Stimulated activated CD4-positive, alpha-beta T cell treated with anti-CD3 and anti-CD28 coated beads, Interleukin-4, amount 100 ng/mL, for 48 hours (primary cell): Measurements from ENCODE around the gene DUOXA1.

Experiments
- DNase-seq, 2 donors: peaks; one replicate each; pipeline ENCODE4 v3.0.0-alpha.2; 2020; ENCODE audit warnings: low read depth in 2 of 2

DUOXA1 gene

DNA sequence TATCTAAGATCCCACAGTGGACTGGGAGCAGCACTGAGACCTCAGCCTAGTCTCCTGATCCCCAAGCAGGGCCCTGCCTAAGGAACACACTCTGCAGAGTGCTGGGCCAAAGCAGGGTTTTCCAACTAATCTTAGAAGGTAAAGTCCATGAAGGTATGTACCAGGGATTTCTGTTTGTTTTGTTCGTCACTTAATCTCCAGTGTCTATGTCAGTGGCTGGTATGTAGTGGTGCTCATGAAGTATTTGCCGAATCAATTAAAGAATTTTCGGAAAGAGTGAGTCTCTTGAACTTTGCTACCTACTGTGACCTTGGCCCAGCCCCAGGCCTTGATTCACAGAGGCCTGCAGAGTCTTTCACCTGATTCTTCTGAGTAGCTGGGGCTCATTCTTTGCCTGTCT is 1.8 kb upstream of the DUOXA1 start:
- DNase-seq = no peak

DNA sequence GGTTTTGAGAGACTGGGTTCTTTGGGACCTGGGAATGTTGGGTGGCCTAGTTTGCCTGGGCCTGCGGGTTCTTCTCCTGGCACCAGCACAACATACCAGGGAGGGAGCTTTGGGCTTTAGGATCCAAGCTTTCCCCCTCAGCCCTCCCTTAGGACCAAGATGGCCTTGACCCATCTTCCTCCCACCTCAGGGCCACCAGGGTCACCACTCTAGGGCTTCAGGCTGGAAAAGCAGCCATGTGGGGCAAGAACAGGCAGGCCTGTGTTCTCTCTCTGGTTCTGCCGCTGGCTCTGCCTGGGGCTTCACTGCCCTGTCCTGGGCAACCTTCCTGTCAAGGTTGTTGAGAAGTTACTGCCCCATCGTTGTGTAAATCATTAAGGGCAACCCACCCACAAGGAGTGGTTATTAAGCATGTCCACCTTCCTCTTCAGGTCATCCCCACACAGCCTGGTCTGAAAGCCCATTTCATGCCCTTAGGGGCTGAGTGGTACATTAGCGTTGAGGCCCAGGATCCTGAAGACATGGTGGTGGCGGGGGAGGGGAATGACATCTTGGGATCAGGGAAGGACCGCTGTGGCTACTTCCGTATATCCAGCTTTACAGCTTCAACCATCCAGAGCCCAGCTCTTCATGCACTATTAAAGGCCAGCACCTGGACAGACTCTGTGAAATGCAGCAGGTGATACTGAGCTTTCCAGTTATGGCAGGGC is 767 bp upstream of the DUOXA1 start:
- DNase-seq = no peak

DNA sequence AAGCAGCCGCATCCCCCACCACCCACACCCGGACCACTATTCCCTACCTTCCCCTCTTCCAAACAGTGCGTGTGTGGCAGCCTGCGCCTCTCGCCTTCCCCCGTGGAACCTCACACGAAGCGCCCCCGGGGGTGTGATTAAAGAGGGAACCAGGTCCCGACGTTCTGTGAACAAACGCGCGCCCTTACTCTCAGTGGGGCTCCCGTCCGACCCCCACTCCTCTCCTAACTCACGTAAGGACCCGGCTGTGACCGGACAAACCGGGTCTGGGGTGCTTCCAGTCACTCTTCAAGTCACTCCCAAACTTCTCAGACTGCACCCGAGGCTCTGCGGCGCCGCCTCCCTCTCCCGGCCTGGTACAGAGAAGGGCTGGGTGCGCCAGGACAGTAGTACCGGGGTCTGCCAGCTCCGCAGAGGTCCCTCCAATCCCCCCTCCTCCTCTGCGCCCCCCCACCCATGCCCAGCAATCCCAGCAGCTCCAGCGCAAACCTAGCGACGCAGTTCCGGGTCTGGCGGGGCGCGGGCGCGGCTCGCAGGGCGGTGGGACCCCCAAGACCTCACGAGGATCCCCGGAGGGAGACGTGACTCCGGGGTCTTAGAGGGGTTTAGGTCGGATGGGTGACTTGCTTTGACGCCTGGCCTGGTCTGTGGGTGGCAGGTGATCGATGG is 574 bp downstream of the DUOXA1 start:
- no peak for DNase-seq

DNA sequence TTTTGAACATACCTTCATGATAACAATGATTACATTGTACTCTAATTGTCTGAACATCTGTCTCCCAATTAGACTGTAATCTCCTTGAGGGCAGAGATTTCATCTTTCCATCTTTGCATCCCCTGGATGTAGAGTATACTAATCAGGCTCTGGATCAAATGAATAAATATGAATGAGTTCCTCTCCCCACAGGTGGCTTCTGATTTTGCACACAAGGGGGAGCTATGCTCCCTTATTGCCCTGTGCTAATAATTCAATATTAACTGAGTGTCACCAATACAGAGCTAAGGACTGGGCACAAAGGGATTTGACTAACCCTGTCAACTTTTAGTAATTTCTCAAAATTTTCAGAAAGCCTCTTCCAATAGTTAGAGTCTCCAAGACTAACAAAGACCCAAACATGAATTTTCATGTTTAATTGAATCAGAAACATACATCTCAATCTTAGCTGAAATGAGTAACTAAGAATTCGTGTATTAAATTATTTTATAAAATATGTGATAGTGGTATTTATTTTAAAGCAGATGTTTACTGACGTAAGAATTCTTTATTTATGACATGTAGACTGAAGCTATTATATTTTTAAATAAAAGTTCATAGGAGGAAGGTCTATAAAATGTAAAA is 3.0 kb downstream of the DUOXA1 start:
- no peak for DNase-seq

DNA sequence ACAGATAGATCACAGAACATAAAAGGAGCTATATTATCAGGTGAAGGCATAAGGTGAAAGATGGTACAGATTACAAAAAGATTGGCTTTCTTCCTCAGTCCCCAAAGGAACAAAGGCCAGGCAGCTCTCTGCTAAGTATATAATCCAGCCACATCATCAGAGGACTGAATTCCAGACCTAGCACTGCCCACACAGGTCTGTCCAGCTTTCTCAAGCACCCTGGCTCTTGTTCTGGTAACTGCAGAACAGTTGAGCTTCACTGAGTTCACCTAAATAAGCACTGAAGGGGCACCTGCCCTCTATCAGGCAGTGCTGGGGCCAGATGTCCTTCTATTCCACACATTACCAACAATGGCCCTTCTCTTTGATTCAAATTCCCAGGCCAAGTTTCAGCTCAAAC is 6.3 kb downstream of the DUOXA1 start:
- DNase-seq = no peak

DNA sequence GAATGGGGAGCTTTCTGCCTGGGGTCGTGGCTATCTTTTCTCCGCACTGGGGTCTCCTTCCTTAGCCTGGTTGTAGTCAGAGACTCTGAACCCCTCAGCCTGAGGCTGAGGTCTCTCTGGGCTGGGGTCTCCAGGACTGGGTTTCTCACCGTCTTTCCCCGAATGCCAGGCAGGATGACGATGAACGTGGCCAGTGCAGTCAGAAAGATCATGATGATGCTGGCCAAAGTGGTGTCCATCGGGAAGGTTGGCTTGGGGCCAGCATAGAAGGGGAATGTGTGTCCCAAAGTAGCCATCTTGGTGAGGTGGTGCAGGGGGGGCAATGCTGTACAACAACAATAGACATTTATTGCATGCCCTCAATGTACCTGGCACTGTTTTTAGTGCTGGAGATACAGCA is 7.0 kb downstream of the DUOXA1 start:
- no peak for DNase-seq

DNA sequence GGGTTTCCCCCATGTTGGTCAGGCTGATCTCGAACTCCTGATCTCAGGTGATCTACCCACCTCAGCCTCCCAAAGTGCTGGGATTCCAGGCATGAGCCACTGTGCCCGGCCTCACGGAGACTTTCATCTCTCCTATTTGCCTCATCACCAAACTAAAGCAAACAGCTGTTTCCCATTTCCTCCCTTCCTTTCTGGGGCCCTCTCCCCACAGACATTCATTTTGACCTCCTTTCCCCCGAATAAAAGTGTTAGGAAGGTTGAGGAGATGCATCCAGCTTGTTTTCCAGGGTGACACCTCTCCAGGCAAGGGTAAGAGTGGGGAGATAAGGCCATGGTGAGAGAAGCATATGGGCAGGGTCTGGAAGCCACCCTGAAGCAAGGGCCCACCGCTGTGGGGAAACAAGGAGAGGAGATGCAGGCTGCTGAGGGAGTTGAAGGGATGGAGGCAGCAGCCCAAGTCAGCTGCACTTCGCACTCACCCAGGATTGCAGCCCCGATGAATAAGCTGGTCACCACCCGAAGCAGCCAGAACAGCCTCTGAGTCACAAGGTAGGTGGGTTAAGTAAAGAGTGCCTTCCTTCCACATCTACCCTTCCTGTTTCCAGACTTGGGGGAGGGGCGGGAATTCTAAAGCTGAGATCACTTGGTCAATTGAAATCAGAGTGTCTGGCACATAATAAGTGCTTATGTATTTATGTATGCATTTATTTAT is 7.8 kb downstream of the DUOXA1 start:
- DNase-seq = no peak

DNA sequence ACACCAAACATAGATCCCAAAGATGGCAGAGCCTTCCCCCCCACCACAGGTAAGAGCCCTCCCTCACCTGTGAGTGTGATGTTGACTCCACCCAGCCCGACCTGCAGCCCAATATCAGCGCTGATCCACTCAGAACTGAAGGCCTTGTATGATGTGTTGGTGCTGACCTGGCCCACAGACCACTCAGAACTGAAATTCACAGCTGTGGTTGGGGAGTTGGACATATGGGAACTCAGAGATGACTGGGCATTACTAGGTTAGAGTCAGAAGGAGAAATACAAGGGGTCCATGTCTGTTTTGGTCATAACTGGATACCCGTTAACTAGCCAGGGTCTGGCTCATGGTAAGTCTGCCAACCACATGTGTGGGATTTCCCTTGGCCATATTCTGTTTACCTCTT is 8.7 kb downstream of the DUOXA1 start:
- no peak for DNase-seq

DNA sequence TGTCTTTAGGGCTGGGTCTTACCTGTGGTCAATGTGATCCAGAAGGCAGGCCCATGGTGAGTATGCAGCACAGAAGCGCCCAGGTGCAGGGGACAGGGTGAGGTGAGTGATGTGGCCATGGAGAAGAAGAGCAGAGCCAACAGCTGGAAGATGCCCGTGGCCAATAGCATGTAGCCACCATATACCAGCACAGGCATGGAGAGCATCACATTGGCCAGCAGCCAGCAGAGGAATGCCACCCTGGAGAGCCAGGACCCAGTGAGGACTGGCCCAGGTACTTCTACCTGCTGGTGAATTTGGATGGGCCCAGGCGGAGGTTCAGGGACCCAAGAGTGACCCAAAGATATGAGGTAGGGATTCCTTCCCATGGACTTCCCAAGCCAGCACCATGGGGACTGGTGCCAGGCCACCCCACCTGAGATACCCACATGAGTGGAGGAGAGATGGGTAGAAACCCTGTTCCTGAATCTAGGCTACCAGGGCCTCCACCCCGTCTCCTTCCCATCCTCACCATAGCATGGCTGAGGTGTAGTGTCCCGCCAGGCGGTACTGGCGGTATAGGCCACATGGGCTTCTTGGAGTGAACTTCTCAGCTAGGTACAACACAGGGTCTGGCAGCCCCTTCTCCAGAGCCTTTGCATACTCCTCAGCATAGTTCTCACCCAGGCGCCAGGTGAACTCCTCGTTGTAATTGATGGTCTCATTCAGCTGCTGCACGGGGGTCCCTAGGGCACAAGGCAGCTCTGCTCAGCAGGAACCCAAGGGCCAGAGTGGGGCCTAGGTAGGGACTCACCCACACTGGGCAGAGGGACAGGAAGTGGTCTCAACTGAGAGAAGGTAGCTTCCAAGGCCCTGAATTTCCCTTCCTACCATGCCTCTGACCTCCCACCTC is 9.4 kb downstream of the DUOXA1 start:
- DNase-seq = no peak

DNA sequence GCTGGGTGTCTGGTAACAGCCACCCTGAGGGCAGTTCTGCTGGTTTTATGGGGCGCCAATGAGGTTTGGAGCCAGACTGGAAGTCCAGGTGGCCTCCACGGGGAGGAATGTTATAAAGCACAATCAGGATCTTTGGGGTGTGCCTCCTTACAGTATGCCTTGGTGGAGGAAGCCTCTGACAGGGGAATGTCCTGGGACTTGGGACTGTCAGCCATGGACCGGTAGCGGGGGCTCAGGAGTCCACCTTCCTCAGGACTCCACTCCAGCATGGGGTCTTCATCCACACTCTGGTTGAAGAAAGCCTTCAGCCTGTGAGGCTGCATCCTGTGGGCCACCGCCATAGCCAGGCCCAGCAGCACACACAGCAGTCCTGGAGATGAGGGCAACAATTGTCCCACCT is 10.7 kb downstream of the DUOXA1 start:
- no peak for DNase-seq

DNA sequence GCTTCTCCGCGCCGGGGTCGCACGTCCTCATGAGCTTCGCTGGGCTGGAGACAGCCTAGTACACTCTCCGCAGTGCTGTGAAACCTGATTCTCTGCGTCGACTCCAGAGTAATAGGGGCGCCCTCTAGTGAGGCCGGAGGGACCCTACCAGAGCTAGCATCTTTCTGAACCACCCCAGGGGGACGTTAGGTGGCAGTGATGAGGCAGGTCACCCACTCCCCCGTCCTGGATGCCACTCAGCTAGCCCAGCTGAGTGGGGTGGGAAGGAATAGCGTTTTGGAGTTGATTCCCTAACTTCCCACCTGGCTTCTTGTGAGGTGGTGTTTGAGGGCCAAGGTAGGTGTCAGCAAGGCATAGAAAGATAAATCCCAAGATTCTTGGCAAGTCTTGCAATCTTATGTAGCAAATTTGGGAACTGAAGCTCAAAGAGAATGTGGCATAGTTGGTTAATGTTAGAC is 11.5 kb downstream of the DUOXA1 start:
- DNase-seq = peak; percentile 79 to 80

DNA sequence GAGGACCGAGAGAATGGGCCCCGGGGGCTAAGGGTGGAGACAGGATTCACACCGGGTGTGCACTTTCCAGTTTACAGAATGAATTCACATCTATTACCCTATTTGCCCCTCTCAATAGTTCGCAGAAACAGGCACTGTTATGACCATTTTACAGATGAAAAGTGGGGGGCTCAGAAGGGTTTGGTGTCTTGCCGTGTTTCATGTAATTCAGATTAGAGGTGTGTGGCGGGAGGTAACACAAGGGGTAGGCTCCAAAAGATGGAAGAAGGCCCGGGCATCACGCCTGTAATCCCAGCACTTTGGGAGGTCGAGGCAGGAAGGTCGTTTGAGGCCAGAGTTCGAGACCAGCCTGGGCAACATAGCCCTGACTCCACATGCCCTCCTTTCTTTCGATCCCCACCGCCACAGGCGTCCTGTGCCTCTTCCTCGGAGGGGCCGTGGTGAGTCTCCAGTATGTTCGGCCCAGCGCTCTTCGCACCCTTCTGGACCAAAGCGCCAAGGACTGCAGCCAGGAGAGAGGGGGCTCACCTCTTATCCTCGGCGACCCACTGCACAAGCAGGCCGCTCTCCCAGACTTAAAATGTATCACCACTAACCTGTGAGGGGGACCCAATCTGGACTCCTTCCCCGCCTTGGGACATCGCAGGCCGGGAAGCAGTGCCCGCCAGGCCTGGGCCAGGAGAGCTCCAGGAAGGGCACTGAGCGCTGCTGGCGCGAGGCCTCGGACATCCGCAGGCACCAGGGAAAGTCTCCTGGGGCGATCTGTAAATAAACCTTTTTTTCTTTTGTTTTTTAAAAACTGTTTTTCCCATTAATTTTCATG is 12.2 kb downstream of the DUOXA1 start:
- DNase-seq = no peak

DNA sequence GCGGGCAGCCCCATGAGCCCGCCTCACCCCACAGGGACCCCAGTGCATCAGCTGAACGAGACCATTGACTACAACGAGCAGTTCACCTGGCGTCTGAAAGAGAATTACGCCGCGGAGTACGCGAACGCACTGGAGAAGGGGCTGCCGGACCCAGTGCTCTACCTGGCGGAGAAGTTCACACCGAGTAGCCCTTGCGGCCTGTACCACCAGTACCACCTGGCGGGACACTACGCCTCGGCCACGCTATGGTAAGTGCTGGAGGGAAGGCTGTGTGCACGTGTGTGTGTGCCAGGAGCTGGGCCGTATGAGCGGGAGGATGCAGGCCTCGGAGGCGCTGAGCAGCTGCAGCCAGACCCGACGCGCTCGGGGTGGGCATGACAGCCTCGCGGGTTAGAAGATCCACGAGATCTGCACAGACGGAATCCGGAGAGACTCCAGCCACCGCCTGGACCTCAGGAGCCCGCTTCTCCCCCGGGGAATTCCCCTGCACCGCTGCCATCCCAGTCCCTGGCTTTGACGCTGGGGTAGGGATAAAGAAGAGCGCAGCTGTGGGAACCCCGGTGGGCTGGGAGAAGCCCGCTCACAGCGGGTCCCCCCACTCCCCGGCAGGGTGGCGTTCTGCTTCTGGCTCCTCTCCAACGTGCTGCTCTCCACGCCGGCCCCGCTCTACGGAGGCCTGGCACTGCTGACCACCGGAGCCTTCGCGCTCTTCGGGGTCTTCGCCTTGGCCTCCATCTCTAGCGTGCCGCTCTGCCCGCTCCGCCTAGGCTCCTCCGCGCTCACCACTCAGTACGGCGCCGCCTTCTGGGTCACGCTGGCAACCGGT is 13.0 kb downstream of the DUOXA1 start:
- DNase-seq = no peak

DNA sequence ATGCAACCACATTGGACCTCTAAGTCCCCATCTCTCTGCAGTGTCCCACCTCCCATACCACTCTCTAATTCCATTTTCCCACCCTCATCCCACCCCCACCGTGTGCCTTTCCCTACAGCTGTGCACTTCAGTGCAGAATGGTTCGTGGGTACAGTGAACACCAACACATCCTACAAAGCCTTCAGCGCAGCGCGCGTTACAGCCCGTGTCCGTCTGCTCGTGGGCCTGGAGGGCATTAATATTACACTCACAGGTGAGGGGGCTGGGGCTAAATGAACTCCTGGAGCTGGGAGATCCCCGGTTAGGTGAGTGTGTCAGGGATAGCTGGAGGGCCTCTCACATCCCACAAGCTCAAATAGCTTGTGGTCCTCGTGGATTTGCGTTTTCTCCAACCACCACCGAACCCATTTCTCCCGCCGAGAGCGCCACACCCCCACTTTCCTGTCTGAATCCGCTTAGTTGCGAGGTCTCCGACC is 13.6 kb downstream of the DUOXA1 start:
- no peak for DNase-seq

DNA sequence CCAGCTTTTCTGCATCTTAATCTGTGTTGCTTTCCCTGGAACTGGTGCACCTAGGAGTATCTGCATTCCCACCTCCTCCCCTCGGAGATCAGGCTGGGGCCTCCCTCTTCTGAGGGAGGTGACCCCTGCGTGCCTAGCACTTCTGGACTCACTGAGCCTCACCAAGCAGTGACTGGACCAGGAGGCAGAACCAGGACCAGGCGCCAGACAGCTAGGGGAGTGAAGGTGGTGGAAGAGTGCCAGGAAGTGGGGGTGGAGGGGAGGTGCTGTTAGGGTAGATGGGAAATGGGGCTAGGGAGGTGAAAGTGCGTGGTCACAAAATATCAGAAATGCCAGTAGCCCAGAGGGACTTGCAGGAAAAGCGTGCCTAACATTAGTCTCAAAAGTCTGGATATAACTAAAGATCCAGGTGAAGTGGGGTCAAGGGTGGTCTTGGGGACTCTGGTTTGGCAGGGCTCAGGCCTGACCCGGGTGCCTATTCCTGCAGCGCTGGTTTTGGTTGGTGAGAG is 14.3 kb downstream of the DUOXA1 start:
- no peak for DNase-seq

DNA sequence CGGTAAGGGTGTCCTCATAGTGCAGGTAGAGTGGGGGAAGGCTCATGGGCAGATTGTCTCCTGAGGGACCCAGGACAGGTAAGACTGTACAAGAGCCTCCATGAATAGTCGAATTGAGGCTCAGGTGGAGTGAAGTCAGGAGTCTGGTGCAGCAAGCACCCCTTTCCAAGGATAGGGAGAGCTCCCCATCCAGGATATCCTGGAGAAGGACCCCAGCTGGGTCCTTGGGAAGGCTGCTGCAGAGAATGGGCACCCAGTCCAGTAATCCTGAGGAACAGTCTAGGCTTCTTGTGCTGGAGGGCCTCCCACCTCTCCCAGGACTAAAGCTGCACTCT is 15.0 kb downstream of the DUOXA1 start:
- no peak for DNase-seq

DNA sequence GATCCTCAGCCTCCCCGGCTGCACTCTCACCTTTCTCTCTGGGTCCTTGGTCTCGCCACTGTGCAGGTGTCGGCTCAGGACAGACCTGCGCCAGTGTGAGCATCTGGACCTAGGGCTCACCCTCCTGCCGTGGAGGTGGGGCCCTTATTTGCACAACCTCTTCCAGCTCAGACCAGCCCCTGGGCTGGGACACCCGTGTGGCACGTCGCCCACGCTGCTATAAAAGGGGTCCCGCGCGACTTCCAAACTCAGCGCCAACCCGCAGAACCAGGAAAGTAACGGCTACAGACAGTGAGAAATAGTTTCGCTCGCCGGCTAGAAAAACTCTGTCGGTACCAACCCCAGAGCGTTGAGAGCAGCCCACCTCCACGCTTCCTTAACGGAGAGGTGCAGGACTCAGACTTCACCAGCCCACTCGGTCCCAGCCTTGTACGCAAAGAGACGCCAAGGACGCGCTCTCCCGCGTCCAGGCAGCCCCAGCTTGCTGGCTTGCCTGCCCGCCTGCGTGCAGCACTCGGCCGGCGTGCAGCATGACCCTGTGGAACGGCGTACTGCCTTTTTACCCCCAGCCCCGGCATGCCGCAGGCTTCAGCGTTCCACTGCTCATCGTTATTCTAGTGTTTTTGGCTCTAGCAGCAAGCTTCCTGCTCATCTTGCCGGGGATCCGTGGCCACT is 15.5 kb downstream of the DUOXA1 start, which contains the start of the genes DUOX2 and DUOXA2:
Gene DUOX2, minus strand, starts transcription at position 97 of the 675 bp plus-strand sequence. CDS start 761 bp downstream, outside the sequence.
Gene DUOXA2, plus strand, starts transcription at position 251 of the 675 bp plus-strand sequence. Its CDS starts 280 bp downstream, at position 531.
- no peak for DNase-seq

DNA sequence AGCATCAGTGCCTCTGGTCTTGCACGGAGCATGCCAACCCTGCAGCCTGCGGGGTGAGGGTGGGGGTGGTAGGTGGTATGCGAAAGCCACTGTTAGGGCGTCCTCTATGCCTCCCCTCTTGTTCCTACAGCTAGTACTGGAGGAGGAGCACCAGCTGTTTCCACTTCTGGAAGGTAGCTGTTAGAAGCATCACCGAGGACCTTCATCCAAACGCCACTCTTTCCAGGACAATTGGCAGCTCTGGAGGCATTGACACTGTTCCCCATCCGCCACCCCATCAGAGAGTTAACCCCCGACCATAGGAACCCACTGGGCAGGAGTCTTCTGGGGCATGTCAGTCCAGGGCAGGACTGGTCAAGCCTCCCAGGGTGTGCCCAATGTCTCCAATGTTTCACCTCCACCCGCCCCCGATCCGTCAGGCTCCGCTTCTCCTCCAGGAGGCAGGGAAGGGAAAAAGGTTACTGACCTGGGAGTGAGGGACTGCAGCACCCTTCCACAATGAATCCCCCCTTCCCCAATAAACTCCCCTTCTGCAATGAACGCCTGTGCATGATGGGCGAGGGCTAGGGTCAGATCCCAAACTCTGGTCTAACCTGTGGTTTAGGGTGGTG is 16.2 kb downstream of the DUOXA1 start:
- DNase-seq = no peak
